K562 (cell line): ENCODE data around the gene CXXC1. TPM values are rescaled to one million over a fixed set of nuclear protein-coding genes. Genes with fewer than 3 reads are reported as not detected.

ENCODE experiments used
- ATAC-seq: fragments of 200-7000 bp; cut with Tn5 transposase; 3 replicates; pipeline ENCODE4 v1.9.1; 2020; ENCODE audit warnings: moderate library complexity
- BruUV-seq: library from RNA; stranded (reverse); fragments of 400-500 nt; replicated peaks from 2 replicates; lab custom pipeline; 2021; lab: Mats Ljungman, UMichigan
- CTCF ChIA-PET: fragments of 300-600 bp; formaldehyde crosslinking; extraction: SDS; loops from one replicate; lab custom pipeline; 2021; ENCODE audit warnings: low intra/inter-chr PET ratio; lab: Yijun Ruan, JAX
- POLR2A ChIA-PET: fragments of 300-600, 350-650 bp; sonication (Branson Sonifier 250); formaldehyde crosslinking; extraction: SDS; loops from one replicate; lab custom pipeline; 2021; ENCODE audit warnings: antibody characterized with exemption, inconsistent platforms; lab: Yijun Ruan, JAX
- DNase-seq, 4 experiments: peaks; one replicate each; pipeline versions ENCODE4 v3.0.0 to v3.0.0-alpha.2; 2011 to 2018; ENCODE audit warnings: low spot score in 3 of 4, mixed read lengths in 3 of 4; ENCODE audit errors: extremely low read depth in 1 of 4
- FAIRE-seq: peaks from 2 replicates; lab custom pipeline; 2011; peaks lifted over from hg19 to GRCh38; lab: Jason Lieb, UNC
- H2AFZ ChIP-seq: 2 replicates; pipeline ENCODE4 v1.6.0; 2011; ENCODE audit warnings: low read depth, low read length, control low read depth, inconsistent platforms
- H3K27ac ChIP-seq: fragments of 200-600 bp; 3 replicates; pipeline ENCODE4 v1.8.0; 2011; ENCODE audit warnings: low read depth, mild to moderate bottlenecking, control low read depth, inconsistent platforms, low read length, moderate library complexity, mixed read lengths; ENCODE audit errors: extremely low read depth
- H3K27me3 ChIP-seq, 2 experiments: fragments of 300-600 bp in 1 of 2; 2 replicates in 1 of 2; 3 replicates in 1 of 2; pipeline versions ENCODE4 v1.6.0 to v1.8.0; 2011; ENCODE audit warnings: inconsistent platforms in 2 of 2, low read length in 2 of 2, mild to moderate bottlenecking in 1 of 2, mixed read lengths in 1 of 2, moderate library complexity in 1 of 2; ENCODE audit not compliant: control insufficient read depth in 2 of 2, insufficient read depth in 2 of 2
- H3K36me3 ChIP-seq: fragments of 300-600 bp; 3 replicates; pipeline ENCODE4 v1.8.0; 2011; ENCODE audit warnings: mild to moderate bottlenecking, low read length, inconsistent platforms; ENCODE audit not compliant: control insufficient read depth, insufficient read depth
- H3K4me1 ChIP-seq, 2 experiments: fragments of 200-600 bp in 1 of 2; replicated peaks in 1 of 2; 2 replicates in 1 of 2; 3 replicates in 1 of 2; pipeline versions ENCODE4 v1.5.1 to v1.8.0; 2011; ENCODE audit warnings: inconsistent platforms in 2 of 2, low read length in 2 of 2, mild to moderate bottlenecking in 1 of 2, mixed read lengths in 1 of 2, moderate library complexity in 1 of 2; ENCODE audit not compliant: control insufficient read depth in 2 of 2, insufficient read depth in 2 of 2
- H3K4me2 ChIP-seq: 2 replicates; pipeline ENCODE4 v1.6.1; 2011; ENCODE audit warnings: low read length, control low read depth, inconsistent platforms, mixed read lengths; ENCODE audit not compliant: insufficient read depth
- H3K4me3 ChIP-seq: fragments of 200-600 bp; sonication (generic), shearing (Covaris generic); 2 replicates; pipeline ENCODE4 v1.5.1; 2016; ENCODE audit warnings: control low read depth, inconsistent platforms
- H3K79me2 ChIP-seq: fragments of 200-600 bp; 3 replicates; pipeline ENCODE4 v1.8.0; 2011; ENCODE audit warnings: low read length, inconsistent platforms; ENCODE audit not compliant: control insufficient read depth, insufficient read depth
- H3K9ac ChIP-seq, 2 experiments: 2 replicates each; pipeline versions ENCODE4 v1.6.0 to v1.6.1; 2011; ENCODE audit warnings: low read depth in 2 of 2, low read length in 2 of 2, control low read depth in 1 of 2, inconsistent platforms in 1 of 2, mild to moderate bottlenecking in 1 of 2, mixed read lengths in 1 of 2; ENCODE audit not compliant: insufficient read depth in 1 of 2
- H3K9me1 ChIP-seq: one replicate; pipeline ENCODE4 v1.6.0; 2011; ENCODE audit warnings: inconsistent platforms, mild to moderate bottlenecking, low read length, moderate library complexity; ENCODE audit not compliant: control insufficient read depth, insufficient read depth
- H3K9me3 ChIP-seq: replicated peaks from 2 replicates; pipeline ENCODE4 v1.5.1; 2011; ENCODE audit warnings: low read depth, low read length, inconsistent platforms; ENCODE audit not compliant: control insufficient read depth, insufficient read depth
- H4K20me1 ChIP-seq: replicated peaks from 2 replicates; pipeline ENCODE4 v1.6.1; 2011; ENCODE audit warnings: low read length, inconsistent platforms, mixed read lengths; ENCODE audit not compliant: control insufficient read depth, insufficient read depth
- CBX8 ChIP-seq: fragments of 200-600 bp; sonication (generic); IDR thresholded peaks from 2 replicates; pipeline ENCODE4 v1.6.1; 2012; ENCODE audit warnings: borderline replicate concordance, mixed run types, low read depth, mild to moderate bottlenecking, moderate library complexity, mixed read lengths, low read length, control low read depth, inconsistent platforms; ENCODE audit not compliant: poor library complexity, severe bottlenecking; ENCODE audit errors: extremely low read depth
- COPS2 ChIP-seq: fragments of 450-650 bp; conservative IDR thresholded peaks from 2 replicates; pipeline ENCODE4 v1.6.1; 2016; ENCODE audit warnings: mild to moderate bottlenecking, moderate library complexity
- DPF2 ChIP-seq: fragments of 450-650 bp; IDR thresholded peaks from 2 replicates; pipeline ENCODE4 v1.6.1; 2016
- ETV5 ChIP-seq: sonication (generic); formaldehyde crosslinking; IDR thresholded peaks from 2 replicates; pipeline ENCODE4 v1.4.0; 2020; ENCODE audit warnings: low read depth, mild to moderate bottlenecking, missing genetic modification reagents
- NFATC3 ChIP-seq: fragments of 450-650 bp; IDR thresholded peaks from 2 replicates; pipeline ENCODE4 v1.6.1; 2017; ENCODE audit warnings: mild to moderate bottlenecking
- NR2F6 ChIP-seq: fragments of 450-650 bp; formaldehyde crosslinking; IDR thresholded peaks from 2 replicates; pipeline ENCODE4 v1.4.0; 2020; ENCODE audit warnings: mild to moderate bottlenecking
- POLR2G ChIP-seq: fragments of 200-400 bp; formaldehyde crosslinking; IDR thresholded peaks from 2 replicates; pipeline ENCODE4 v1.6.1; 2017; ENCODE audit warnings: low read depth, mild to moderate bottlenecking, antibody characterized with exemption, low read length, moderate library complexity
- RBFOX2 ChIP-seq: fragments of 200-400 bp; formaldehyde crosslinking; IDR thresholded peaks from 2 replicates; pipeline ENCODE4 v1.6.1; 2017; ENCODE audit warnings: low read depth, mild to moderate bottlenecking, low read length, moderate library complexity
- SIRT6 ChIP-seq: IDR thresholded peaks from one replicate; pipeline ENCODE4 v1.6.1; 2012; ENCODE audit warnings: low read depth, mild to moderate bottlenecking, control low read depth, inconsistent platforms, low read length, moderate library complexity
- ZNF134 ChIP-seq: fragments of 250-450 bp; sonication (Bioruptor Pico); conservative IDR thresholded peaks from 2 replicates; pipeline ENCODE4 v1.4.0; 2020
- ZNF584 ChIP-seq: fragments of 200-800 bp; sonication (Bioruptor generic); IDR thresholded peaks from 2 replicates; pipeline ENCODE4 v1.6.1; 2016; ENCODE audit warnings: low read depth, mild to moderate bottlenecking, missing genetic modification characterization, missing compliant biosample characterization
- ZNF830 ChIP-seq: fragments of 250-450 bp; sonication (Bioruptor Pico); IDR thresholded peaks from 2 replicates; pipeline ENCODE4 v1.5.0; 2021; ENCODE audit warnings: mild to moderate bottlenecking
- ZSCAN32 ChIP-seq: fragments of 450-650 bp; formaldehyde crosslinking; IDR thresholded peaks from 2 replicates; pipeline ENCODE4 v1.4.0; 2020; ENCODE audit warnings: mild to moderate bottlenecking, moderate library complexity
- WGBS: fragments of 100-300 bp; shearing (Covaris generic); methylation state at CpG from one replicate; pipeline ENCODE4 v1.1.6; 2016; ENCODE audit warnings: low coverage, mixed read lengths; ENCODE audit not compliant: insufficient coverage; ENCODE audit errors: missing lambda C conversion rate; 5-methylcytosine and 5-hydroxymethylcytosine counted together
- in situ Hi-C: fragments of 300-500 bp; cut with MboI; formaldehyde crosslinking; loops from 4 replicates; pipeline ENCODE4 v1.15.0; 2018; ENCODE audit warnings: inconsistent platforms, mixed read lengths
- intact Hi-C: fragments of 100-400 bp; cut with micrococcal nuclease; formaldehyde crosslinking; loops from 2 replicates; pipeline ENCODE4 v1.14.2; 2022
- polyA plus RNA-seq, 8 experiments: library from polyadenylated mRNA; depleted of rRNA in 4 of 8; stranded (reverse) in 5 of 8; unstranded in 3 of 8; fragments of >200 nt; fragmentation: Nextera tagmentation in 2 of 8; fragmentation: Illumina TruSeq in 1 of 8; extraction: Ambion mirVana in 2 of 8; extraction: Trizol in 1 of 8; gene quantifications; 2 replicates each; pipeline versions ENCODE4 v1.2.1 to v1.2.3, GENCODE V29; 2011 to 2014; ENCODE audit warnings: inconsistent platforms in 1 of 8, missing spikeins in 1 of 8
- total RNA-seq, 7 experiments: library from RNA; depleted of rRNA in 6 of 7; stranded (reverse); fragments of >200 nt in 6 of 7; fragmentation: Illumina TruSeq in 2 of 7; extraction: Trizol in 2 of 7; gene quantifications; 2 replicates each; pipeline versions ENCODE4 v1.2.1 to v1.2.3, GENCODE V29; 2011 to 2021; ENCODE audit warnings: low replicate concordance in 1 of 7
- TF ChIP-seq, protein P1 (sequence below): fragments of 450-650 bp; formaldehyde crosslinking; conservative IDR thresholded peaks from 2 replicates; pipeline ENCODE4 v1.4.0; 2022; ENCODE audit warnings: mild to moderate bottlenecking, missing genetic modification characterization
- TF ChIP-seq, protein P2 (sequence below): IDR thresholded peaks from 2 replicates; pipeline ENCODE4 v1.6.1; 2014; ENCODE audit warnings: antibody characterized with exemption
- TF ChIP-seq, protein P3 (sequence below): fragments of 450-650 bp; formaldehyde crosslinking; IDR thresholded peaks from 2 replicates; pipeline ENCODE4 v1.4.0; 2020; ENCODE audit warnings: mild to moderate bottlenecking, moderate library complexity

Gene CXXC1
- total and polyA plus RNA-seq, 9 of the 15 experiments (the other 6 are each of a cell fraction or from before 2014, with no cell fraction given), result 3.4 to 81.0 (median 34.1) TPM

DNA sequence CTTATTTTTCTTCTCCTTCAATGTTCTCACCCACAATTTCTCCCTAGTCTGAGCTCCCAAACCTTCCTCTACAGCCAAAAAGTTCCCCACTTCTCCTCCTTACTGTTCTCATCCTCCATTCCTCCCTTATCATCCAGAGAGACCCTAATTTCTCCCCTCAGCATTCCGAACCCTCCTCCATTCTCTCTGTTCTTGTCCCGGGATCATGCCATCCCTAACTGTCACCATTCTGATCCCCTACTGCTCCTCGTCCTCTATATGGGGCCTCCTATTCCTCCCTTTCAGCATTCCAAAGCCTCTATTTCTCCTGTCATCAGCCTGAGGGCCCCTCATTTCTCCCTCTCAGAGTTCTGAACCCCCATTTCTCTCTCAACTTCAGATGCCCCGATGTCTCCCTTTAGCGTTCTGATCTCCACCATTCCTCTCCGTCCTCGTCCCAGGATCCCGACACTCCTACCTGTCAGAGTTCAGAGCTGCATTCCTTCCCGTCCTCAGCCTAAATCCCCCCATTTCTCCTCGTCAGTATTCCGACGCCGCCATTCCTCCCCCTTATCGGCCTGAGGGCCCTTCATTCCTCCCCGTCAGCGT is 6.7 kb downstream of the CXXC1 start (continued):
- TF ChIP-seq, protein P1, sequence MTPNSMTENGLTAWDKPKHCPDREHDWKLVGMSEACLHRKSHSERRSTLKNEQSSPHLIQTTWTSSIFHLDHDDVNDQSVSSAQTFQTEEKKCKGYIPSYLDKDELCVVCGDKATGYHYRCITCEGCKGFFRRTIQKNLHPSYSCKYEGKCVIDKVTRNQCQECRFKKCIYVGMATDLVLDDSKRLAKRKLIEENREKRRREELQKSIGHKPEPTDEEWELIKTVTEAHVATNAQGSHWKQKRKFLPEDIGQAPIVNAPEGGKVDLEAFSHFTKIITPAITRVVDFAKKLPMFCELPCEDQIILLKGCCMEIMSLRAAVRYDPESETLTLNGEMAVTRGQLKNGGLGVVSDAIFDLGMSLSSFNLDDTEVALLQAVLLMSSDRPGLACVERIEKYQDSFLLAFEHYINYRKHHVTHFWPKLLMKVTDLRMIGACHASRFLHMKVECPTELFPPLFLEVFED (CRISPR knock-in tag), result 0 out of 2 replicates have a peak, but pooled peaks have one; percentile 5
- TF ChIP-seq CBX8 (no peak), ZNF830 (CRISPR knock-in tag) (no peak), DPF2 (0 out of 2 replicates have a peak, but pooled peaks have one; percentile 26)
- TF ChIP-seq, all 486 proteins: peak for 4

DNA sequence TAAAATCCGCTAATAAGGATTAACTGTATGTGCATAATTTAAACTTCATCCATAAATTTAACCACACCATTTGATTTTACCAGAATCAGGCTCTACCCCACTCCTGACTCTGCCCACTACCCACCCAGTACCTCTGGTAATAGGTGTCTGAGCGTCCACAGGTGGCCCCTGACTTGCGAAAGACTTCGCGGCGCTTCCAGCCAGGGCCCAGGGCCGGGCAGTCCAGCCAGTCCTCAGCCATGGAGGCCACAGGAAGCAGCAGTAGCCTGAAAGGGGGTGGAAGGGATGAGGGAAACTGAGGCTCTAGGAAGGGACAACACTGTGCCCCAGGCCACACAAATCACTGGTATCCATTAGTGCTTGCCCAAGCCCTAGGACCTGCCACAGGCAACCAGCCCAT is 7.7 kb downstream of the CXXC1 start:
- 95% methylated on average over 6 of the region's 7 CpGs for WGBS
- Histone ChIP-seq H3K27me3 (no peaks in the 10 kb centered on the region), H2AFZ (no peak overlapping the region), H3K36me3 (peaks cover 80% of the 10 kb centered on the region; the same call in 2 of the 3 replicates), H3K79me2 (peaks cover 33% of the 10 kb centered on the region), H3K4me1 (peaks cover 4 to 25% of the 10 kb centered on the region in 2 experiments; a peak in 3 of 5 replicates), H3K27ac (no peak overlapping the region), H3K4me2 (peak overlapping the region; percentile 95), H4K20me1 (peaks cover 2% of the 10 kb centered on the region; the same call in 1 of the 2 replicates), H3K9me1 (no peaks in the 10 kb centered on the region), H3K9ac (peak overlapping the region; percentile 97 to 99; a peak in 3 of 4 replicates), H3K4me3 (peak overlapping the region; percentile 74), H3K9me3 (no peaks in the 10 kb centered on the region)
- BruUV-seq, result no TSS peak
- TF ChIP-seq ZSCAN32 (no peak), RBFOX2 (peak; percentile 50), NR2F6 (CRISPR knock-in tag) (no peak), ETV5 (no peak), COPS2 (no peak), POLR2G (0 out of 2 replicates have a peak, but pooled peaks have one; percentile 44), ZNF584 (CRISPR knock-in tag) (no peak), SIRT6 (no peak), NFATC3 (no peak), ZNF134 (CRISPR knock-in tag) (no peak)
- TF ChIP-seq, protein P2, sequence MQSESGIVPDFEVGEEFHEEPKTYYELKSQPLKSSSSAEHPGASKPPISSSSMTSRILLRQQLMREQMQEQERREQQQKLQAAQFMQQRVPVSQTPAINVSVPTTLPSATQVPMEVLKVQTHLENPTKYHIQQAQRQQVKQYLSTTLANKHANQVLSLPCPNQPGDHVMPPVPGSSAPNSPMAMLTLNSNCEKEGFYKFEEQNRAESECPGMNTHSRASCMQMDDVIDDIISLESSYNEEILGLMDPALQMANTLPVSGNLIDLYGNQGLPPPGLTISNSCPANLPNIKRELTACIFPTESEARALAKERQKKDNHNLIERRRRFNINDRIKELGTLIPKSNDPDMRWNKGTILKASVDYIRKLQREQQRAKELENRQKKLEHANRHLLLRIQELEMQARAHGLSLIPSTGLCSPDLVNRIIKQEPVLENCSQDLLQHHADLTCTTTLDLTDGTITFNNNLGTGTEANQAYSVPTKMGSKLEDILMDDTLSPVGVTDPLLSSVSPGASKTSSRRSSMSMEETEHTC, result no peak
- TF ChIP-seq, protein P3, sequence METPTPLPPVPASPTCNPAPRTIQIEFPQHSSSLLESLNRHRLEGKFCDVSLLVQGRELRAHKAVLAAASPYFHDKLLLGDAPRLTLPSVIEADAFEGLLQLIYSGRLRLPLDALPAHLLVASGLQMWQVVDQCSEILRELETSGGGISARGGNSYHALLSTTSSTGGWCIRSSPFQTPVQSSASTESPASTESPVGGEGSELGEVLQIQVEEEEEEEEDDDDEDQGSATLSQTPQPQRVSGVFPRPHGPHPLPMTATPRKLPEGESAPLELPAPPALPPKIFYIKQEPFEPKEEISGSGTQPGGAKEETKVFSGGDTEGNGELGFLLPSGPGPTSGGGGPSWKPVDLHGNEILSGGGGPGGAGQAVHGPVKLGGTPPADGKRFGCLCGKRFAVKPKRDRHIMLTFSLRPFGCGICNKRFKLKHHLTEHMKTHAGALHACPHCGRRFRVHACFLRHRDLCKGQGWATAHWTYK (CRISPR knock-in tag), result no peak
- in situ Hi-C loops (no loop called here), intact Hi-C loops (no loop called here)
- ChIA-PET POLR2A (interaction anchor here (0.5 kb wide), 1 partner anchor 121 kb away, joined by 3 read pairs; no protein-coding TSS in a partner anchor), CTCF (no interaction called here)
- DNase-seq, result no peak
- no peak for FAIRE-seq
- ATAC-seq, result no peak
